K562 (cell line): ENCODE measurements around the gene DAPK2. TPM values are rescaled to one million over a fixed set of nuclear protein-coding genes. Genes with fewer than 3 reads are reported as not detected.

Source experiments
- ATAC-seq: fragments of 200-7000 bp; cut with Tn5 transposase; 3 replicates; pipeline ENCODE4 v1.9.1; 2020; ENCODE audit warnings: moderate library complexity
- BruUV-seq: library from RNA; stranded (reverse); fragments of 400-500 nt; replicated peaks from 2 replicates; lab custom pipeline; 2021; lab: Mats Ljungman, UMichigan
- CTCF ChIA-PET: fragments of 300-600 bp; formaldehyde crosslinking; extraction: SDS; loops from one replicate; lab custom pipeline; 2021; ENCODE audit warnings: low intra/inter-chr PET ratio; lab: Yijun Ruan, JAX
- POLR2A ChIA-PET: fragments of 300-600, 350-650 bp; sonication (Branson Sonifier 250); formaldehyde crosslinking; extraction: SDS; loops from one replicate; lab custom pipeline; 2021; ENCODE audit warnings: antibody characterized with exemption, inconsistent platforms; lab: Yijun Ruan, JAX
- DNase-seq, 4 experiments: peaks; one replicate each; pipeline versions ENCODE4 v3.0.0 to v3.0.0-alpha.2; 2011 to 2018; ENCODE audit warnings: low spot score in 3 of 4, mixed read lengths in 3 of 4; ENCODE audit errors: extremely low read depth in 1 of 4
- FAIRE-seq: peaks from 2 replicates; lab custom pipeline; 2011; peaks lifted over from hg19 to GRCh38; lab: Jason Lieb, UNC
- H2AFZ ChIP-seq: 2 replicates; pipeline ENCODE4 v1.6.0; 2011; ENCODE audit warnings: low read depth, low read length, control low read depth, inconsistent platforms
- H3K27ac ChIP-seq: fragments of 200-600 bp; 3 replicates; pipeline ENCODE4 v1.8.0; 2011; ENCODE audit warnings: low read depth, mild to moderate bottlenecking, control low read depth, inconsistent platforms, low read length, moderate library complexity, mixed read lengths; ENCODE audit errors: extremely low read depth
- H3K27me3 ChIP-seq, 2 experiments: fragments of 300-600 bp in 1 of 2; 2 replicates in 1 of 2; 3 replicates in 1 of 2; pipeline versions ENCODE4 v1.6.0 to v1.8.0; 2011; ENCODE audit warnings: inconsistent platforms in 2 of 2, low read length in 2 of 2, mild to moderate bottlenecking in 1 of 2, mixed read lengths in 1 of 2, moderate library complexity in 1 of 2; ENCODE audit not compliant: control insufficient read depth in 2 of 2, insufficient read depth in 2 of 2
- H3K36me3 ChIP-seq: fragments of 300-600 bp; 3 replicates; pipeline ENCODE4 v1.8.0; 2011; ENCODE audit warnings: mild to moderate bottlenecking, low read length, inconsistent platforms; ENCODE audit not compliant: control insufficient read depth, insufficient read depth
- H3K4me1 ChIP-seq, 2 experiments: fragments of 200-600 bp in 1 of 2; replicated peaks in 1 of 2; 2 replicates in 1 of 2; 3 replicates in 1 of 2; pipeline versions ENCODE4 v1.5.1 to v1.8.0; 2011; ENCODE audit warnings: inconsistent platforms in 2 of 2, low read length in 2 of 2, mild to moderate bottlenecking in 1 of 2, mixed read lengths in 1 of 2, moderate library complexity in 1 of 2; ENCODE audit not compliant: control insufficient read depth in 2 of 2, insufficient read depth in 2 of 2
- H3K4me2 ChIP-seq: 2 replicates; pipeline ENCODE4 v1.6.1; 2011; ENCODE audit warnings: low read length, control low read depth, inconsistent platforms, mixed read lengths; ENCODE audit not compliant: insufficient read depth
- H3K4me3 ChIP-seq: fragments of 200-600 bp; sonication (generic), shearing (Covaris generic); 2 replicates; pipeline ENCODE4 v1.5.1; 2016; ENCODE audit warnings: control low read depth, inconsistent platforms
- H3K79me2 ChIP-seq: fragments of 200-600 bp; 3 replicates; pipeline ENCODE4 v1.8.0; 2011; ENCODE audit warnings: low read length, inconsistent platforms; ENCODE audit not compliant: control insufficient read depth, insufficient read depth
- H3K9ac ChIP-seq, 2 experiments: 2 replicates each; pipeline versions ENCODE4 v1.6.0 to v1.6.1; 2011; ENCODE audit warnings: low read depth in 2 of 2, low read length in 2 of 2, control low read depth in 1 of 2, inconsistent platforms in 1 of 2, mild to moderate bottlenecking in 1 of 2, mixed read lengths in 1 of 2; ENCODE audit not compliant: insufficient read depth in 1 of 2
- H3K9me1 ChIP-seq: one replicate; pipeline ENCODE4 v1.6.0; 2011; ENCODE audit warnings: inconsistent platforms, mild to moderate bottlenecking, low read length, moderate library complexity; ENCODE audit not compliant: control insufficient read depth, insufficient read depth
- H3K9me3 ChIP-seq: replicated peaks from 2 replicates; pipeline ENCODE4 v1.5.1; 2011; ENCODE audit warnings: low read depth, low read length, inconsistent platforms; ENCODE audit not compliant: control insufficient read depth, insufficient read depth
- H4K20me1 ChIP-seq: replicated peaks from 2 replicates; pipeline ENCODE4 v1.6.1; 2011; ENCODE audit warnings: low read length, inconsistent platforms, mixed read lengths; ENCODE audit not compliant: control insufficient read depth, insufficient read depth
- ADNP ChIP-seq: fragments of 200-800 bp; sonication (Bioruptor generic); IDR thresholded peaks from 2 replicates; pipeline ENCODE4 v1.6.1; 2016; ENCODE audit warnings: missing genetic modification characterization, missing compliant biosample characterization
- BACH1 ChIP-seq: fragments of 200-800 bp; sonication (Bioruptor generic); IDR thresholded peaks from 2 replicates; pipeline ENCODE4 v1.6.1; 2016; ENCODE audit warnings: missing genetic modification characterization, missing compliant biosample characterization
- BCOR ChIP-seq: fragments of 450-650 bp; IDR thresholded peaks from 2 replicates; pipeline ENCODE4 v1.6.1; 2016
- ESRRA ChIP-seq: fragments of 450-650 bp; IDR thresholded peaks from 2 replicates; pipeline ENCODE4 v1.6.1; 2014; ENCODE audit warnings: low read depth, mild to moderate bottlenecking, moderate library complexity, borderline replicate concordance
- KDM1A ChIP-seq, 2 experiments: fragments of 450-650 bp; IDR thresholded peaks; 2 replicates each; pipeline ENCODE4 v1.6.1; 2016; ENCODE audit warnings: mild to moderate bottlenecking in 2 of 2
- NR2F6 ChIP-seq: fragments of 450-650 bp; formaldehyde crosslinking; IDR thresholded peaks from 2 replicates; pipeline ENCODE4 v1.4.0; 2020; ENCODE audit warnings: mild to moderate bottlenecking
- RBM25 ChIP-seq: fragments of 200-400 bp; formaldehyde crosslinking; IDR thresholded peaks from 2 replicates; pipeline ENCODE4 v1.6.1; 2018; ENCODE audit warnings: low read length, low read depth, moderate library complexity; ENCODE audit not compliant: severe bottlenecking
- ZC3H8 ChIP-seq: fragments of 450-650 bp; IDR thresholded peaks from 2 replicates; pipeline ENCODE4 v1.6.1; 2017
- ZNF140 ChIP-seq: fragments of 250-450 bp; sonication (Bioruptor Pico); IDR thresholded peaks from 2 replicates; pipeline ENCODE4 v1.8.0; 2021; ENCODE audit warnings: moderate library complexity, mild to moderate bottlenecking, inconsistent platforms
- WGBS: fragments of 100-300 bp; shearing (Covaris generic); methylation state at CpG from one replicate; pipeline ENCODE4 v1.1.6; 2016; ENCODE audit warnings: low coverage, mixed read lengths; ENCODE audit not compliant: insufficient coverage; ENCODE audit errors: missing lambda C conversion rate; 5-methylcytosine and 5-hydroxymethylcytosine counted together
- in situ Hi-C: fragments of 300-500 bp; cut with MboI; formaldehyde crosslinking; loops from 4 replicates; pipeline ENCODE4 v1.15.0; 2018; ENCODE audit warnings: inconsistent platforms, mixed read lengths
- intact Hi-C: fragments of 100-400 bp; cut with micrococcal nuclease; formaldehyde crosslinking; loops from 2 replicates; pipeline ENCODE4 v1.14.2; 2022
- polyA plus RNA-seq, 8 experiments: library from polyadenylated mRNA; depleted of rRNA in 4 of 8; stranded (reverse) in 5 of 8; unstranded in 3 of 8; fragments of >200 nt; fragmentation: Nextera tagmentation in 2 of 8; fragmentation: Illumina TruSeq in 1 of 8; extraction: Ambion mirVana in 2 of 8; extraction: Trizol in 1 of 8; gene quantifications; 2 replicates each; pipeline versions ENCODE4 v1.2.1 to v1.2.3, GENCODE V29; 2011 to 2014; ENCODE audit warnings: inconsistent platforms in 1 of 8, missing spikeins in 1 of 8
- total RNA-seq, 7 experiments: library from RNA; depleted of rRNA in 6 of 7; stranded (reverse); fragments of >200 nt in 6 of 7; fragmentation: Illumina TruSeq in 2 of 7; extraction: Trizol in 2 of 7; gene quantifications; 2 replicates each; pipeline versions ENCODE4 v1.2.1 to v1.2.3, GENCODE V29; 2011 to 2021; ENCODE audit warnings: low replicate concordance in 1 of 7

Gene DAPK2
- total and polyA plus RNA-seq, 9 of the 15 experiments (the other 6 are each of a cell fraction or from before 2014, with no cell fraction given) = 0.14 to 5.2 (median 2.2) TPM

GRCh38 chr15:64016257-64016656 is 30.0 kb downstream of the DAPK2 start:
- in situ Hi-C loops = no loop called here
- no peak overlapping the region for H2AFZ ChIP-seq
- BruUV-seq = no TSS peak
- no peak for ATAC-seq
- no peaks in the 10 kb centered on the region; the same call in 2 of the 3 replicates for H3K36me3 ChIP-seq
- no peak overlapping the region for H3K27ac ChIP-seq
- no peaks in the 10 kb centered on the region for H3K79me2 ChIP-seq
- H3K4me3 ChIP-seq = no peak overlapping the region
- TF ChIP-seq BACH1 (tag) = no peak
- no peak for TF ChIP-seq NR2F6
- peak; percentile 83 for TF ChIP-seq RBM25
- no peak for TF ChIP-seq ZC3H8
- peak; percentile 76 for TF ChIP-seq BCOR
- TF ChIP-seq ESRRA = peak; percentile 44; the same call in 1 of the 2 replicates
- TF ChIP-seq KDM1A (IDR thresholded peaks at IDR 0.05) = peak in 1 of 2 experiments; percentile 54; a peak in 2 of 4 replicates
- TF ChIP-seq ZNF140 (CRISPR knock-in tag) = no peak
- TF ChIP-seq ADNP (tag) = peak; percentile 52; the same call in 1 of the 2 replicates
- TF ChIP-seq, all 486 proteins: peak for 5
- no peaks in the 10 kb centered on the region for H4K20me1 ChIP-seq
- H3K9ac ChIP-seq = peak overlapping the region in 1 of 2 experiments; percentile 54; a peak in 1 of 4 replicates
- FAIRE-seq (no peak), DNase-seq (no peak)
- WGBS = 20% methylated on average over 2 of the region's 2 CpGs
- H3K9me3 ChIP-seq = no peaks in the 10 kb centered on the region
- H3K4me2 ChIP-seq = no peak overlapping the region
- H3K9me1 ChIP-seq = no peaks in the 10 kb centered on the region
- peaks cover 4 to 12% of the 10 kb centered on the region in 2 experiments; a peak in 4 of 5 replicates for H3K4me1 ChIP-seq
- POLR2A ChIA-PET = no interaction called here
- no peaks in the 10 kb centered on the region for H3K27me3 ChIP-seq
- CTCF ChIA-PET = no interaction called here
- intact Hi-C loops = no loop called here
